Smooth muscle cell (in vitro differentiated cells): ENCODE measurements around the gene ANTKMT. TPM values are rescaled to one million over a fixed set of nuclear protein-coding genes. Genes with fewer than 3 reads are reported as not detected.
A peak's percentile ranks its signal among the peaks of the same experiment; 100 is the strongest.

ENCODE experiments used
- DNase-seq: peaks from one replicate; lab custom pipeline; 2025; ENCODE audit not compliant: unreplicated experiment; lab: John Stamatoyannopoulos, UW
- H2AFZ ChIP-seq: fragments of 200-600 bp; sonication (generic); 2 replicates; pipeline ENCODE4 v1.6.0; 2016; ENCODE audit warnings: antibody characterized with exemption, low read depth, mild to moderate bottlenecking
- H3F3A ChIP-seq: fragments of 200-600 bp; sonication (generic); 2 replicates; pipeline ENCODE4 v1.6.0; 2017; ENCODE audit warnings: antibody characterized with exemption, low read depth
- H3K27ac ChIP-seq: fragments of 200-600 bp; sonication (generic); 2 replicates; pipeline ENCODE4 v1.5.1; 2016; ENCODE audit warnings: low read depth, mild to moderate bottlenecking
- H3K27me3 ChIP-seq: fragments of 200-600 bp; sonication (generic); 2 replicates; pipeline ENCODE4 v1.6.1; 2016; ENCODE audit warnings: low read depth, mild to moderate bottlenecking
- H3K36me3 ChIP-seq: fragments of 200-600 bp; sonication (generic); 2 replicates; pipeline ENCODE4 v1.5.1; 2016; ENCODE audit warnings: low read depth
- H3K4me1 ChIP-seq: fragments of 200-600 bp; sonication (generic); 2 replicates; pipeline ENCODE4 v1.5.1; 2016; ENCODE audit warnings: low read depth
- H3K4me2 ChIP-seq: fragments of 200-600 bp; sonication (generic); 2 replicates; pipeline ENCODE4 v1.6.0; 2016; ENCODE audit warnings: mild to moderate bottlenecking
- H3K4me3 ChIP-seq: fragments of 200-600 bp; sonication (generic); 2 replicates; pipeline ENCODE4 v1.5.1; 2016; ENCODE audit warnings: mild to moderate bottlenecking
- H3K79me2 ChIP-seq: fragments of 200-600 bp; sonication (generic); 2 replicates; pipeline ENCODE4 v1.6.0; 2016; ENCODE audit warnings: low read depth, mild to moderate bottlenecking
- H3K9ac ChIP-seq: fragments of 200-600 bp; sonication (generic); 2 replicates; pipeline ENCODE4 v1.6.0; 2016; ENCODE audit warnings: low read depth
- H3K9me3 ChIP-seq: fragments of 200-600 bp; sonication (generic); replicated peaks from 2 replicates; pipeline ENCODE4 v1.5.1; 2016; ENCODE audit warnings: low read depth
- H4K20me1 ChIP-seq: fragments of 200-600 bp; sonication (generic); 2 replicates; pipeline ENCODE4 v1.6.0; 2016; ENCODE audit warnings: low read depth
- WGBS: methylation state at CpG from one replicate; pipeline ENCODE4 v1.1.7; 2016; ENCODE audit warnings: low lambda C conversion rate; 5-methylcytosine and 5-hydroxymethylcytosine counted together
- polyA plus RNA-seq: library from polyadenylated mRNA; unstranded; fragments of >200 nt; fragmentation: Nextera tagmentation; extraction: Ambion mirVana; gene quantifications from 2 replicates; pipeline ENCODE4 v1.2.1, GENCODE V29; 2016
- total RNA-seq: library from RNA; depleted of rRNA; stranded (reverse); fragments of >200 nt; gene quantifications from 2 replicates; pipeline ENCODE4 v1.2.3, GENCODE V29; 2014
- TF ChIP-seq, protein P1 (sequence below): fragments of 200-600 bp; sonication (generic); IDR thresholded peaks from 2 replicates; pipeline ENCODE4 v1.5.1; 2017; ENCODE audit warnings: borderline replicate concordance, mild to moderate bottlenecking, antibody characterized with exemption; ENCODE audit not compliant: insufficient read depth, poor library complexity, severe bottlenecking

Gene ANTKMT
- total and polyA plus RNA-seq, 2 experiments from 2014 or later: 15.6 to 39.8 TPM

DNA sequence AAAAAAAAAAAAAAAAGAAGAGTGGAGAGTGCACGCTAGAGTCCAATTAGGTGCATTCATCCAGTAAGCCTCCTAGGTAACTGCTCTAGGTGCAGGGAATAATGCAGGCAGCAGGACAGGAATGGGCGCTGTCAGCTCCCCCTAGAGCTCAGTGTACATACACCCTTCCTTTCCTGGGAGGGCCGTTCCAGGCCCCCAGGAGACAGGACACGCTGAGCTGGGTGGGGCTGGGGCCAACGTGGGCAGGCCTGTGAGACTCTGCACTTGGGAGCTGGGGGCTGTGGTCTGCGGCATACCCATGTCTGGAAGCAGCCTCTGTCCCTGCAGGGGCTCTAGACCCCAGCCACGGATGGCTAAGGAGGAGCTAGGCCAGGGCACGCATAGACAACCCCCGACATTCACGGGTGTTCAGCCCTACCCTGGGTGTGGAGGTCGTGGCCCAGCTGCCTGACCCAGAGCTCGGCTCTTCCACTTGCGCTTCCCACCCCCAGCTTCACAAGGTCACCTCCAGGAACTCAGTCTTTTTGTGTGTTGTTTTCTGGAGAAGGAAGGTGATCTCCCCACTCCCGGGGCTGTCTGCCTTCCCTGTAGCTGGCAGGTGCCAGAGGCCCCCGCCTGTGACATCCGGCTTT is 1.0 kb upstream of the ANTKMT start:
- Histone ChIP-seq H3K9ac (no peak overlapping the region), H3K4me3 (peak overlapping the region; percentile 91), H2AFZ (no peak overlapping the region), H3K9me3 (no peaks in the 10 kb centered on the region), H3K79me2 (no peaks in the 10 kb centered on the region), H4K20me1 (peaks cover 18% of the 10 kb centered on the region), H3K27me3 (no peaks in the 10 kb centered on the region), H3K27ac (peak overlapping the region; percentile 62), H3K4me2 (peak overlapping the region; percentile 100), H3K4me1 (peaks cover 11% of the 10 kb centered on the region), H3F3A (no peaks in the 10 kb centered on the region), H3K36me3 (no peaks in the 10 kb centered on the region)
- DNase-seq: no peak
- 31% methylated on average over 16 of the region's 16 CpGs for WGBS
- TF ChIP-seq, protein P1, sequence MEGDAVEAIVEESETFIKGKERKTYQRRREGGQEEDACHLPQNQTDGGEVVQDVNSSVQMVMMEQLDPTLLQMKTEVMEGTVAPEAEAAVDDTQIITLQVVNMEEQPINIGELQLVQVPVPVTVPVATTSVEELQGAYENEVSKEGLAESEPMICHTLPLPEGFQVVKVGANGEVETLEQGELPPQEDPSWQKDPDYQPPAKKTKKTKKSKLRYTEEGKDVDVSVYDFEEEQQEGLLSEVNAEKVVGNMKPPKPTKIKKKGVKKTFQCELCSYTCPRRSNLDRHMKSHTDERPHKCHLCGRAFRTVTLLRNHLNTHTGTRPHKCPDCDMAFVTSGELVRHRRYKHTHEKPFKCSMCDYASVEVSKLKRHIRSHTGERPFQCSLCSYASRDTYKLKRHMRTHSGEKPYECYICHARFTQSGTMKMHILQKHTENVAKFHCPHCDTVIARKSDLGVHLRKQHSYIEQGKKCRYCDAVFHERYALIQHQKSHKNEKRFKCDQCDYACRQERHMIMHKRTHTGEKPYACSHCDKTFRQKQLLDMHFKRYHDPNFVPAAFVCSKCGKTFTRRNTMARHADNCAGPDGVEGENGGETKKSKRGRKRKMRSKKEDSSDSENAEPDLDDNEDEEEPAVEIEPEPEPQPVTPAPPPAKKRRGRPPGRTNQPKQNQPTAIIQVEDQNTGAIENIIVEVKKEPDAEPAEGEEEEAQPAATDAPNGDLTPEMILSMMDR: no peak

DNA sequence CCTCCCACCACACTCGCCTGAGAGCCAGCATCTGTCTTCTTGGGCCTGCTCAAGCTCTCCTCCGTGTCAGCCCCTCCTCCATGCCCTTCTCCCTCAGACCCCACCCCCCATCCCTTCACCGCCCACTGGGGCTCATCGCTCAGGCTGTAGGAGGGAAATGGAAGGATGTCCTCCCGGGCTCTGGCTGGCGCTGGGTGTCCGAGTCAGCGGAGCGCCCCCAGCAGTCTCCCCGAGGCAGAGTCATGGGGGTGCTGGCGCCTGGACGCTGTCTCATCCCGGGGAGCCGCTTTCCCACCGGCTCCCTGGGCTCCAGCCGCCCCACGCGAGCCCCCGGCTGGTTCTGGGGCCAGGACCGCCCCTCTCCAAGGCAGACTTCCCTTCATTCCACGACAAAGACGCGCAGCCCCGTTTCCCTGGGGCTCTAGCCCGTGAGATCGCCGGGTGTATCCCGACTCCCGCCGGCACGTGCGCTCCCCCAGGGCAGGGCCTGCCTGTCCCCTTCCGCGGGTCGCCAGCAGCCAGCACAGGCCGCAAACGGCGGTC is 428 bp upstream of the ANTKMT start:
- DNase-seq: peak; percentile 67
- H3K9ac ChIP-seq: peak overlapping the region; percentile 71
- TF ChIP-seq, protein P1: peak; percentile 18
- H4K20me1 ChIP-seq: peaks cover 18% of the 10 kb centered on the region
- peak overlapping the region; percentile 62 for H3K27ac ChIP-seq
- H3F3A ChIP-seq: no peaks in the 10 kb centered on the region
- WGBS: 1% methylated on average over 34 of the region's 38 CpGs
- peak overlapping the region; percentile 100 for H3K4me2 ChIP-seq
- H3K36me3 ChIP-seq: no peaks in the 10 kb centered on the region
- H3K27me3 ChIP-seq: no peaks in the 10 kb centered on the region
- H3K79me2 ChIP-seq: no peaks in the 10 kb centered on the region
- H2AFZ ChIP-seq: peak overlapping the region; percentile 85
- H3K4me3 ChIP-seq: peak overlapping the region; percentile 91
- H3K9me3 ChIP-seq: no peaks in the 10 kb centered on the region
- peaks cover 11% of the 10 kb centered on the region for H3K4me1 ChIP-seq

DNA sequence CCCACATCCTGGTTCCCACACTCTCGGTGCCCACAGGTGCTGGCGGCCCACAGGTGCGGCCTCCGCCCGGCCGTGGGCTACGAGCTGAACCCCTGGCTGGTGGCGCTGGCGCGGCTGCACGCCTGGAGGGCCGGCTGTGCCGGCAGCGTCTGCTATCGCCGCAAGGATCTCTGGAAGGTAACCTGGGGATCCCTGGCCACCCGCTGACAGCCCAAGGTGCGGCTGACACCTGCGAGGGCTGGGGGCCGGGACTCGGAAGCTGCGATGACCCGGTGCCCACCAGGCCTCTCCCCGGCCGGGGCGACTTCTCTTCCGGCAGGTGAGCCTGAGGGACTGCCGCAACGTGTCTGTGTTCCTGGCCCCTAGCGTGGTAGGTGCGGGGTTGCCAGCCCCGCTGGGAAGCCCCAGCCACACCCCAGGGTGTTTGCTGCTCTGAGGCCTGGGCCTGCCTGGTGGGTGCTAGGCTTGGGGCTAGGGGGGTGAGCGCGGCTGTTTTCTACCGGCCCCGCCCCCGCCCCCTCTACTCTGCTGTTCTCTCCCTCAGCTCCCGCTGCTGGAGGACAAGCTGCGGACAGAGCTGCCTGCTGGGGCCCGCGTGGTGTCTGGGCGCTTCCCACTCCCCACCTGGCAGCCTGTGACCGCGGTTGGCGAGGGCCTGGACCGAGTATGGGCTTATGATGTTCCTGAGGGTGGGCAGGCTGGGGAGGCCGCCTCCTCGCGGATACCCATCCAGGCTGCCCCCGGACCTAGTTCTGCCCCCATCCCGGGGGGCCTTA is 1.0 kb downstream of the ANTKMT start:
- Histone ChIP-seq H3K79me2 (no peaks in the 10 kb centered on the region), H3K4me1 (peaks cover 5% of the 10 kb centered on the region), H3K4me3 (peak overlapping the region; percentile 91), H4K20me1 (peaks cover 10% of the 10 kb centered on the region), H3K9ac (no peak overlapping the region), H3F3A (peaks cover 4% of the 10 kb centered on the region), H3K4me2 (peak overlapping the region; percentile 100), H3K27me3 (no peaks in the 10 kb centered on the region), H3K36me3 (no peaks in the 10 kb centered on the region), H3K9me3 (no peaks in the 10 kb centered on the region), H3K27ac (no peak overlapping the region), H2AFZ (no peak overlapping the region)
- TF ChIP-seq, protein P1: no peak
- no peak for DNase-seq
- 94% methylated on average over 44 of the region's 51 CpGs for WGBS
